HG02943 (cell line): ENCODE measurements around the gene SHCBP1L.

ENCODE experiments used
- ATAC-seq: cut with Tn5 transposase; IDR thresholded peaks from one replicate; pipeline ENCODE4 v1.9.1; 2021; ENCODE audit warnings: mild to moderate bottlenecking, low read depth, moderate library complexity; ENCODE audit not compliant: unreplicated experiment

SHCBP1L gene

DNA sequence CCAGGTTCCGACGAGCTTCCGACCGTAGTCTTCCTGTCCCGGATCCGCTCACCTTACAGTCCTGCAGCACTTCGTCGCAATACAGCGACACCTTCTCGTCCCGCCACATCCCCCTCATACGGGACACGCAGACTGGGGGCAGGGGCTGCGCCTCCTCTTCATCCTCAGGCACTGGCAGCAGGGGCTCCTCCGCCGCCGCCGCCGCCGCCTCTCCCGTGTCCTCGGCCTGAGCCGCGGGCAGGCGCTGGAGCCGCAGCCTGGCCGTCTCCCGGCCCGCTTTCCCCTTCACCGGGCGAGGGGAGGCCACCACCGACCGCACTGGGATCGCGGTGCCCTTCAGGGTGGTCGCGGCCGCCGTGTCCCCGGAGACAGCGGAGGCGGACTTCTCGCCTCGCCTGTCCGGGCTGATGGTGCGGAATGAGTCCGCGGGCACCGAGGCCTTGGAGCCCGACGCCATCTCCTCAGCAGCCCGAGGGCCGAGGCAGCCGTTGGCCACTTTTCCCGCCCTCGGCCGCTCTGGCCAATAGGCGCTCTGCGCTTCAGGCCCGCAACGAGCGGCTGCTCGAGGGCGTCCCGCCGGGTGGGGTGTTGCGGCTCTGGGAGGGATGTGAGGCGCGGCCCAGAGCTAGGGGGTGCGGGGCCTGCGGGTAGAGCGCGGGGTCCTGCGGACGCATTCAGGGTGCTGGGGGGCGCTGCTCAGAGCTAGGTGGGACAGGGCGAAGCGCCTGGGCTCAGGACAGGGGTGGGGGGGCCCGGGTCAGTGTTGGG, at the start of gene SHCBP1L:
Gene SHCBP1L (minus strand): TSS at position 490 of the 768 bp plus-strand sequence. CDS start 33 bp downstream, at position 457.
- no peak for ATAC-seq

DNA sequence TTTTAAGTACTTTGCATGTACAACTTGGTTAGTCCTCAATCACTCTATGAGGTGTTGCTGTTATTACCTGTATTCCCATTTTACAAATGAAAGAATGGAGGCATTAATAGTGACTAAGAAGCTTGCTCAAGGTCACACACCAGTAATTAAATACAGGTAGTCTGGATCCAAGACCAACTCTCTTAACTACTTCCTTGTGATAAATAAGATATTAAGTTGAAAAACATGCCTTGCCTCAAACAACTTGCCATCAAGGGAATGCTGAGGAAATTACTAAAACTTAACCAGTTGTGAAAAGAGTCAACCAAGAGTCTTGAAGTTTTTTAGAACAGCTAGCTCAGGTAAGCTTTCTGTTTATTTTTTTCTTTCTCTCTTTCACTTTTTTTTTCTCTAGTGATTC, 49.3 kb upstream of the SHCBP1L start:
- no peak for ATAC-seq

DNA sequence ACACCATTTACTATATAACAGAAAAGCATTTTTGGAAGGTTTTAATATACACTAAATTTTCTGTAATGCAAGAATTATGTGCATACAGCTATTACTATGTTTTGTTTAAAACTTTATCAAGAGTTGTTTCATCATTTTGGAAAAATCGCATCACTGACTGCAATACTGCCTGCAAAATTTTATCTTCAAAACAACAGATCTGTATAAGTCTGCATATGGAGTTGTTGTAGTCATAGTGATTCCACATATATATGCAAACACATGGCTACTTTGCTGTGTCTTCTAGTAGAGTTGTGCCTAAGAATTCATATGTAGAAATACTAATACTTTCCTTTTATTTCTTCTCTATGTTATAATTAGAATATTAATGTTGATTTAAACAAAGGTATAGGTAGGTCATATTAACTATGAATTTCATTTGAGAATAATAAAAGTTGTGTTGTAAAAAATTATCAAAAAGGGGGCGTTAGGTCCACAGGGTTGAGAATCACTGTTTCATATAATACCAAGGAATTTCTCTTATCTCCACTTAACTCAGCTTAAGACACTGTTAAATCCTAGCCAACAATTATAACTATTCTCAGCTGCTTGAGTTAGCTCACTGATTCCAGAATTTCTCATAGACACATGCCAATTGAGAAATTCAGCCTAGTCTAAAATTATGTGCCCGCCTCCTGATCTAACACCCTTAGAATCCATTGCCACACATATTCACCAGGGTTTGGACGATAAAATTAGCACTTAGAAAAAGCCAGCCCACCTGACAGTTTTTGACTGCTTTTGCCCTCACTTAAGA, 47.4 kb upstream of the SHCBP1L start:
- no peak for ATAC-seq

DNA sequence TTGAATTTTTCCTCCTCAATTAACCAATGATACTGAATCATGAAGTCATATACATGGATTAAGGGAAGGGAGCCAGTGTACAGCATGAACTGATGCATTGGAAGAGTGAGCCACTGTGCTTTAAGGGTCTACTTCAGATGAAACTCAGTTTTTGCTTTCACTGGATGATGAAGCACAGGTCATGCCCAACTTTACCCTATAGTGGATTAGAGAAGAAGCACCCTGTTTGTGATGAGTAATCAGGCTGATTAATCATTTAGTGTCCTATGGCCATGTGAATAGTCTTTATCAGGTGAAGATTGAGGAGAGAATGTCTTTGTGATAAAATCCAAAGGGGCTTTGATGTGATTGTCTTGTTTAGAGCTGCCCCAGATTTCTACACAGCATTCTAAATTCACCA, 45.5 kb upstream of the SHCBP1L start:
- no peak for ATAC-seq

DNA sequence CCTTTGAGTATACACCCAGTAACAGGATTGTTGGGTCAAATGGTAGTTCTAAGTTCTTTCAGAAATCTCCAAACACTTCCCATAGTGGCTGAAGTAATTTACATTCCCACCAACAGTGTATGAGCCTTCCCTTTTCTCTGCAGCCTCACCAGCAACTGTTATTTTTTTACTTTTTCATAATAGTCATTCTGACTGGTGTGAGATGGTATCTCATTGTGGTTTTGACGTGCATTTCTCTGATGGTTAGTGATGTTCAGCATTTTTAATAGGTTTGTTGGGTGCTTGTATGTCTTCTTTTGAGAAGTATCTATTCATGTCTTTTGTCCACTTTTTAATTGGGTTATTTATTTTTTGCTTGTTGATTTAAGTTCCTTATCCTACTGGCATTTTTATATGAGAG, 43.9 kb upstream of the SHCBP1L start:
- no peak for ATAC-seq

DNA sequence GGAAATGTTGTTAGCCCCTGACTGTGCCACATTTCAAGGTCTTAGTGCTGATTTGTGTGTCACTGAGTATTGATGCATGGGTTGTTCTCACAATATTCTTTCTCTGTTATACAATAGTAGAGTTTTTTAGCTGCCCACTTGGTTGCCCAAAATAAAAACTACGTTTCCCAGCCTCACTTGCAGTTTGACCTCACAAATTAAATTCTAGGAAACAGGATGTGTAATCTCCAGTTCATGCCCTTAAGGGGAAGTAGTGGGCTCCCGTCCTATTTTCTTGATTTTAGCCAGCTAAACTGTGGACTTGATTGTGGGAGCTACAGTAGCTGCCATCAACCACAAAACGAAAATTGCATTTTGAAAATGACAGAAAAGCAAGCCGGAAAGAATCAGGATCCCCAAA, 42.9 kb upstream of the SHCBP1L start:
- ATAC-seq, result no peak

DNA sequence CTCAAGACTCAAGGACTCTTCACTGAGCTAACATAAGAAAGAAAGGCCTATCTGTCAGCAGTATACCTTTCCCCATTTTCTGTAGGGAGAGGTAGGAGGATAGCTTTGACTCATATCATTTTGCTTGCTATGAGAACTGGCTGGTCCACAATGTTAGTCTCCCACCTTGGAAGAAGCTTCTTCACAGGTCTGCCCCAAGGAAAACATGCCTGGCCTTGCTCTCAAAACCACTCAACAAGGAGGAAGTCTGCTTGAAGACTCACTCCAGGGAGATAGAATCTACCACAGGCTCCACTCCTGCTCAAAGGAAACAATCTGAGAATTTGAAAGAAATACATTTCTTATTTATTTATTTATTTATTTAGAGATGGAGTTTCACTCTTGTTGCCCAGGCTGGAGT, 40.8 kb upstream of the SHCBP1L start:
- ATAC-seq, result no peak

DNA sequence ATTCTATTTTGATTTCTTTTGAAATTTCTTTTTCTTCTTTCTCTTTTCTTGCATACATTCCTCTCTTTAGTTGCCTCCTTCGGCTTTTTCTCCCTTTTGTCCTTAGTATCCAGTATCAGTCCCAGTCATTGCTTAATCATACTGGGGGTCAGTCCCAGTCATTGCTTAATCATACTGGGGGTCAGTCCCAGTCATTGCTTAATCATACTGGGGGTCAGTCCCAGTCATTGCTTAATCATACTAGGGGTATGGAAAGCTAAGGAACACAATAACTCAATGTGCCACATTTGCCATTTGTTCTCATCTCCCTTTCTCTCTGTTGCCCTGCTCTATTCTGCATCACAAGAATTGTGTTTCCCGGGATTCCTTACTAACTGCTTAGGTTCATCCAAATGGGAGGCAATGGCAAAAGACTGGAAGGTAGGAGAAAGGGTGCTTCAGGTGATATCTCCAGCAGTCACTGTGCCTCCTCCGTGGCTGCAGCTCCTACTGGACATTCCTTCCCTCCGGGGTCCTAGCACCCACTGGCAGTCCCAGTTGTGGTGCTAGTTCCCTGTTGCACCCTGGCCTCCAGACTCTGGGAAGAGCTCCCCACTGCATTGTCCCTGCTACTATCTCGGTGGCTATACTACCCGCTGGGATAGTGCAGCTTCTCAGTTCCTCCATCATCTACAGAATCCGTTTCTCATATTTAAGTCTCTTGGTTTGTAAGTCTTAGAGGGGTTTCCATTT, 37.6 kb upstream of the SHCBP1L start:
- no peak for ATAC-seq

DNA sequence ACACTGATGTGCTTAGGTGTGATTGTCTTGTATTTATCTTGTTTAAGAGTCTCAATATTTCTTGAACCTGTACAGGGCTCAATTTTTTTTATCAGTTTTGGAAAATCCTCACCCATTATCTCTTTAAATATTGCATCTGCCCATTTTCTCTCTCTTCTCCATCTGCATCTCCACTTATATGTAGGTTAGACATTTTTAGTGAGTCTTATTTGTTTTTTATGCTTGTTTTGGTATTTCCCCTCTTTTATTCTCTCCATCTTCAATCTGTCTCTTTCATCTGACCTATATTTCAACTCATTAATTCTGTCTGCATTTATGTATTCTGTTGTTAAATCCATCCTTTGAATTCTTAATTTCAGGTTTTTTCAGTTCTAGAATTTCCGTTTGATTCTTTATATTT, 32.9 kb upstream of the SHCBP1L start:
- ATAC-seq, result no peak

DNA sequence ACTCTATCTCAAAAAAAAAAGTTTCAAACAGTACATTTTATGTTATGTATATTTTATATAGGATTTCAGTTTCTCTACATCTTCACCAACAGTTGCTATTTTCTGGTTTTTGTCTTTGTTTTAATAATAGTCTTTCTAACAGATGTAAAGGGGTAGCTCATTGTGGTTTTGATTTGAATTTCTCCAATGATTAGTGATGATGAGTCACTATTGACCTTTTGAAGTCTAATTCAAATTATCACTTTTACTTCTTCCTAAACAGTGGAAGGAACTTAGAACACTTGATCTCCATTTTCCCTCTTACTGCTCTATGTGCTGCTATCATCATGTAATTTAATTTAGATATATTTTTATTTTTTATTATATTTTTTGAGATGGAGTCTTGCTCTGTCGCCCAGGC, 31.7 kb upstream of the SHCBP1L start:
- no peak for ATAC-seq

DNA sequence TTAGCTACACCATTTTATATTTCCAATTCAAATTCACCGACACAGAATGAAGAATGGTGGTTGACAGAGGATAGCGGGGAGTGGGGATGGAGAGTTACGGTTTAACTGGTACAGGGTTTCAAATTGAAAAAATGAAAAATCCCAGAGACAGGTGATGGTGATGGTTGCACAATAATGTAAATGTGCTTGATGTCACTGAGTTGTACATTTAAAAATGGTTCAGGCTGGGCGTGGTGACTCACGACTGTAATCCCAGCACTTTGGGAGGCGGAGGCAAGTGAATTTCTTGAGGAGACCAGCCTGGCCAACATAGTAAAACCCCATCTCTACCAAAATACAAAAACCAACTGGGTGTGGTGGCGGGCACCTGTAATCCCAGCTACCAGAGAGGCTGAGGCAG, 31.2 kb upstream of the SHCBP1L start:
- ATAC-seq, result no peak

DNA sequence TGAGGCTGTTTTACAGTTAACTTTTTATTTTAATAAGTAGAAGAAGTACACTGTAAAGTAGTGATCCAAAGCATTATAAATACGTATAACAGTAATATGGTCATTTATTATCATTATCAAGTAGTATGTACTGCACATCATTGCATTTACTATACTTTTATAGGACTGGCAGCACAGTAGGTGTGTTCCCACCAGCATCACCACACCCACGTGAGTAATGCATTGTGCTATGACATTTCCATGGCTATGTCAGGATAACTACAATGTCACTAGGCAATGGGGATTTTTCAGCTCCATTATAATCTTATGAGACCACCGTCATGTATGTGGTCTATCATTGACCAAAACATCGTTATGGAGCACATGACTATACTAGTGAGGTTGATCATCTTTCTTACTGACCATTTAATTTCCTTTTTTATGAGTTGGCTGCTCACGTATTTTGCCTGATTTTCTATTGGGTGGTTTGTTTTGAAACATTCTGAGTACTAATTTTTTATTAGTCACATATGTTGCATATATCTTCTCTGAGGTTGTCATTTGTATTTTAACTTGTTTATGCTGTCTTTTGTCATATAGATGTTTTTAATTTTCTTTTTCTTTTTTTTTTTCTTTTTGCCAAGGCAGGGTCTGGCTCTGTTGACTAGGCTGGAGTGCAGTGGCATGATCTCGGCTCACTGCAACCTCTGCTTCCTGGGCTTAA, 25.3 kb upstream of the SHCBP1L start:
- ATAC-seq, result no peak

DNA sequence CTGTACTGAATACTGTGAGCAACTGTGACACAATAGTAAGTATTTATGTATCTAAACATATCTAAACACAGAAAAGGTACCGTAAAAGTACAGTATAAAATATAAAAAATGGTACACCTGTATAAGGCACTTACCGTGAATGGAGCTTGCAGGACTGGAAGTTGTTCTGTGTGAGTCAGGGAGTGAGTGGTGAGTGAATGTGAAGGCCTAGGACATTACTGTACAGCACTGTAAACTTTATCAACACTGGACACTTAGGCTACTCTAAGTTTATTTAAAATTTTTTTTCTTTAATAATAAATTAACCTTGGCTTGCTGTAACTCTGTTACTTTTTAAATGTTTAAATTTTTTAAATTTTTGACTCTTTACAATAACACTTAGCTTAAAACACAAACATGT, 24.5 kb upstream of the SHCBP1L start:
- no peak for ATAC-seq

DNA sequence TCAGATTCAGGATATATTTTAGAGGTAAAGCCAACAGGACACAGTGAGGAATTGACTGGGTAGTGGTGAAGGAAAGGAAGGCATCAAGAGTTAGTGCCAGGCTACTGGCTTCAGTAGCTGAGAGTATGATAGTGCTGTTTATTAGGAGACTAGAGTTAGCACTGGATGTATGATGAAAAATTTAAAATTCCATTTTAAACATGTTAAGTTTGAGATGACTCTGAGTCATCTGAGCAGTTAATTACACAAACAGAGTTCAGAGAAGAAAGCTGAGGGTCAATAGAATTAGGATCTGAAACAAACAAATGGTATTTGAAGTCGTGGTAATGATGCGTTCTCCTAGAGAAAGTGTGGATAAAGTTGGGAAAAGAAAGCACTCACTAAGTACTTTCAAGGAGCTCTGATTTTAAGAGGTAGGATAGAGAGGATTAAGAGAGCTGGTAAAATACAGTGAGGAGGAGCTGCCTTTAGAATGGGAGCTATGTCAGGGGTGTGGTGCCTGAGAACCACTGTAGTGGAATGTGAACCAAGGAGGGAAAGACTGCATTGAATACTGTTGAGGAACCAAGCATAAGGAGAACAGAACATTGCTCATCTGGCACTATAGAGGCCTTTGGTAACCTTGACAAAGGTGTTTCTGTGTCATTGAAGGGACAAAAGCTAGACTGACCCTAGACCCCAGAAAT, 21.7 kb upstream of the SHCBP1L start:
- ATAC-seq, result no peak

DNA sequence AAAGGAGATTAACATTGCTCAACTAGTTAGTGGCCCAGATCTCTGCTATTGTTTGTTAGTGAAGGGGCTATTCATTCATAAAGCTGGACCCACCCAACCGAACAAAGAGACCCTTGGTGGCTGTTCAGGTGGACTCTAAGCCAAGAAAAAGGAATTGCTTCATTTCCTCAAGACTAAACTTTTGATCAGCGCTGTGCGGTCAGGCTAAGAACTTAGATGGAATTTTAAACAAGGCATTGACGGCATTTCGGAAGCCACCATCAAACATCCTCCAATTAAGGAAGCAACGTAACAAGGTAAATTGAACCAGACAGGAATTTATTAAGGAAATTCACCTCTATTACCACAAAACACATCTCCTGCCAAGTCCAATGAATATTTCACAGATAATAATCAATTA, 19.9 kb upstream of the SHCBP1L start:
- no peak for ATAC-seq

DNA sequence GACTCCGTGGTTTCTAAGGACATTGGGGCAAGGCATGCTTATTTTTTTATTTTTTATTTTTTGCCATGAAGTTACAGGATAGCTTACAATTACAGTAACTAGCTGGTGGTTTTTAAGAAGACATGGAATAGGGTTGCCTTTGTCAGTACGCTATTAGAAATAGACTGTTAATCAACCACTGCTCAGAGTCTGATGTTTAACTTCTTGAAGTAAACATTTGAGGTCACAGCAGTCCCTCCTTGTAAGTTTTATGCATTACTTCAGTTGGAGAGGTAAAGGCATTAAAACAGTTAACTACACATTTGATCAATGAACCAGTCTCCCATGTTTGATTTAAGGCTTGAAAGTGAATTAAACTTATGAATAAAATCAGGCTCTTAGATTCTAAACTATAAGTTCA, 19.3 kb upstream of the SHCBP1L start:
- no peak for ATAC-seq

DNA sequence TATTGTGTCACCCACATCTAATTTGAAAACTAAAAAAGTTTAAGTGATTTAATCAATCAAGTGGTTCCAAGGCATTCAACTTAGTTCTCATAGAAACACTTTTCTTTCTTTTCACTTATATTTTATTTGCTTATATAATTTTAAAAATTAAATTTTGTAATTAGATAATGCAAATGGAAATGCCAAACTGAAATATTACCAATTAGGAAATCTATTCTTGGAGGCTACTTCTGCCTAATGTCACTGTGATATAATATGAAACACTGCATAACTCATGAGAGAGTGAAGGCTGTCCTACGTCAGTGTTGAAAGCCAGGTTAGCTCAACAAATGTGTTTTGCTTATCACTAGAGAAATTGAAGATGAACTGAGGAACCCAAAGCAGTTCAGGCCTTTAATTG, 18.3 kb upstream of the SHCBP1L start:
- no peak for ATAC-seq

DNA sequence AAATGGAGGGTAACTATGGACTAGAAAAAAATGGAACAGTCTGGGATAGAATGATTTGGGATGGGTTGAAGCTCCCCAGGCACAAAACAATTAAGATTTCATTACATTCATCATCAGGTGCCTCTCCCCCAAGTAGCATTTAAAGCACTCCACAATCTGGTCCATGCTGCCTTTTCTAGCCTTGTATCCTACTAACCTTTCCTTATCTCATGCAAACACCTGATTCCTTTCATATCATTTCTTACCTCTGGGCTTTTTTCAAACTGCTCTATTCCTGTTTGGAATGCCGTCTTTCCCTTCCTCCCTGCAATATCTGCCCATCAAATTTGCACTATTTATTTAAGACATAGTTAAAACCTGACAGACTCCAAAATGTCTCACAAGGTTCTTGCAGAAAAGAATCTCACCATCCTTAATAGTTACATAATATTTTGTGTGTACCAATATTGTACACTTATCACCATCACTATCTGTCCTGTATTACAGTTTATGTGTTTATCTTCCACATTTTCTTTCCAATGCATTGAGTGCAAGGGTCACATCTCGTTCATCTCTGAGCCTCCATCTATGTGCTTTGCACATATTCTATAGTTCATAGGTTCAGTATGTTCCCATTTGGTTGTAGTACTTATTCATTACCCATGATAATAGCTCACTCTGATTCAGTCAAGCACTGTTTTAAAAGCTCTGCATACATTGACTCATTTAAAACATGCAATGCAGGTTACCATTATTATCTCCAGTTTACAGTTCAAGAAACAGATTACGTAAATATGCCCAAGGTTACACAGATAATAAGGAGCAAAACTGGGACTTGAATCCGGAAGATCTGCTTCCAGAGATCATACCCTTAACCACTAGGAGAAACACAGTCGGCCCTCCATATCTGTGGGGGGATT, 16.1 kb upstream of the SHCBP1L start:
- no peak for ATAC-seq

DNA sequence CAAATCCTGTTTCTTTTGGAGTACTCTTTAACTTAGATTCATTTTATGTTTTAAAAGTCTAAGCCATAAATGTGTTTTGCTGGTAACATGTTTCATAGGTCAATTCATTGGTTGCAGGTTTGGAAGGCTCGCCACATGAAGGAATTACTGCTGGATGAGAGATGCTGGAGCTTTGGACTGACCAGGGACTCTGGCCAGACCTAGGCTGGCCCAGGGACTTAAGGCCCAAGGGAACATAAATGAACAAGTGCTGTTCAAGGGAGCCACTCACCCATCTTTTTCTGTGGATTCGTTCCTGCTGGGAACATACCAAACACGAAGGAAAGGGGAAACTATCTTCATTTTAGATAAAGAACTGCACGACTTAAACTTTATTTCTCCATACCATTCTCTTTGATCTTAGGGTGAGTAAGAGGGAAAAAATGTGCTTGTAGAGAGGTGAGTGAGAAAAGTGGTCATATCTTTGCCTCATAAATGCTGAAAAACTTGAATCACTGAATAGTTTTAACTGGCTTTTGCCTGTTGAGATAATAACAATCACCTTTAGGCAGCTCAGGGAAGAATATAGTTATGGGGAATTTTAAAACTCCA, 15.3 kb upstream of the SHCBP1L start:
- ATAC-seq, result no peak
